ENCODE data around the gene KDM4F.

KDM4F gene

DNA sequence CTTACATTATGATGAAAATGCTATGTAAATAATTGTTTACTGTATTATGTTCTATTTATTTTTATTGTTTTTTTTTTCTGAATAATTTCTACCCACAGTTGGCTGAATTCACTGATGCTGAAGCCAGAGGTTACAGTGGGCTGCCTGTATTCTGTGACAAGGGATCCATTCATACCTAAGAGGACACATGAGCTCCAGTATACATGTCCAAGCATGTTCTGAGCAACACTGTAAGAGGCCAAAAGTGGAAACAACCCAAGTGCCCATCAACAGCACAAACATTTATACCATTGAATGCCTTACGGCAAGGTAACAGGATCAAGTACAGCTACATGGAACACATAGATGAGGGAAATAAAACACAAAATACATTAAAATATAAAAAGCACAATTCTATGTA is 16.1 kb downstream of the KDM4F start:
- DNase-seq (ENCODE audit: low read depth): no peak

GRCh38 chr11:95066716-95067038 is 17.5 kb downstream of the KDM4F start, which contains the start of gene SRSF8:
TSS of gene SRSF8 (plus strand) at chr11:95066919. CDS start at chr11:95067227, 308 bp downstream.
- no peak for DNase-seq (ENCODE audit: low read depth)

GRCh38 chr11:95067039-95067840 is 18.0 kb downstream of the KDM4F start:
- DNase-seq (ENCODE audit: low read depth): peak; percentile 35

GRCh38 chr11:95067841-95068219 is 18.6 kb downstream of the KDM4F start:
- DNase-seq (ENCODE audit: low read depth): peak; percentile 15

DNA sequence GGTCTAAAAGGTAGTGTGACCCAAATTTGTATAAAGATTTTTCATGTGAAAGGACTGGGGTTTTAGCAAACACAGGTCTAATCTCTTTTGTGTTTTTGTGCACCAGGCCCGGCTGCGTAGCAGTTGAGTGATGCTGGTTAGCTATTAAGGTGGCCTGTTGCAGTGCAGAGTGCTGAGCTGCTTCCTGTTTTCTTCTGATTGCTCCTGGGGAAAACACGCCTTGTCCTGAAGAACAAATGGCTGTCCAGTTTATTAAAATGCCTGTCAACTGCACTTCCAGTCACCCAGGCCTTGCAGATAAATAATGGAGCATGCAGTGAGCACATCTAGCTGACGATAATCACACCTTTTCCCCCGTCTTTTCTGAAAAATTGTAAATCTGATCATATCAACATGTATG is 19.3 kb downstream of the KDM4F start:
- DNase-seq (ENCODE audit: low read depth): peak; percentile 35

- no peak for DNase-seq (ENCODE audit: low read depth)
These were observed 21.2 kb downstream of the KDM4F start for GRCh38 chr11:95070471-95070870.

DNA sequence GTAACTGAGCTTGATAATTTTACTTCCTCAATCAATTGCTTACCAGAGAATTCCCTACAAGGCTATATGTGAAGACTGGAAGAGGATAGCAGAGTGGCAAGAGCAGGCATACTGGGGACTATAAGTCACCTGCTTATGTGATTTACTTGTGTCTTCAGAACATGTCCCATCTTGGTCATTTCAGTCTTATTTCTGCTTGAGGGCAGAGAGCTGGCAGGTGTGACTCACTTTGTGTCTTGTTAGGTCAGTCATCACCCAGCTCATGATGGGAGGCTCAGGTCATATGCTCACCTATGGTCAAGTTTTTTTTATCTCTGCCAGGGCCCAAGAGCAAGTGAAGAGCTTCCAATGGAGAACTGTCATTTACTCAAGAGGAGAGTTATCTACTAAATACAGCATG is 23.7 kb downstream of the KDM4F start:
- DNase-seq (ENCODE audit: low read depth): no peak

DNA sequence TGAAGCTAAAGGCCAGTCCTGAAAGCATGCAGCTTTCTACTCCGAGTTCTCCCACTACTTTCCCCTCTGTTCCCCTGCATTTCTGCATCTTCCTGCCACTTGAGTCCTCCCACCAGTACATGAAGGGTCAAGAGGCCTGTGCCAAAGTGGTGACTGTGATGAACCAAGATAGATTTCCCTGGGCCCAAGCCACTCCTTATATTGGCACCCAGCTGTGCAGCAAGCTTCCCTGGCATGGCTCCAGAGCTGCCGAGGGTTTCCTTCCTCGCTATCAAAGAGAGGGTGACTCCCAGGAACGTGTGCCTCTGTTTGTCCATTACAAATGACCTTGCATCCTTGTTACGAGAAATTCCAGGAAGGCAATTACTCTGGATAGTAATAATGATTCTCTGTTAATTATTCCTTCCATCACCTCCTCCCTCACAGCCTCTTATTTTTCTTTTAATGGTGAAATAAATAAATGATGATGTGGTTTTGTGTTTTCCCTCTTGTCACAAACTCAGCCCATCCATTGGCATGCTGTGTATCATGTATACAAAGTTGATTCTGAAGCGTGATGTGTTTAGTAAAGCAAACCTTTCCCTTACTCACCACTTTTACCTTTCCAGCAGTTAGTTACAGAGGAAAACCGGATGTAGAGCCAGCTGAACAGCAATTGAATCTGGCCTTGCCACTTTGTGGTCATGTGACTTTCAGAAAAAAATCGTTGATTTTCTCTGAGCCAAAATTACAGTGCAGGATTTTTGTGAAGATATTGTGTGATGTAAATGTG is 25.8 kb downstream of the KDM4F start:
- no peak for DNase-seq (ENCODE audit: low read depth)

GRCh38 chr11:95076416-95076815 is 27.2 kb downstream of the KDM4F start:
- no peak for DNase-seq (ENCODE audit: low read depth)

- DNase-seq (ENCODE audit: low read depth): no peak
These were observed 27.8 kb downstream of the KDM4F start for GRCh38 chr11:95076981-95077380.

DNA sequence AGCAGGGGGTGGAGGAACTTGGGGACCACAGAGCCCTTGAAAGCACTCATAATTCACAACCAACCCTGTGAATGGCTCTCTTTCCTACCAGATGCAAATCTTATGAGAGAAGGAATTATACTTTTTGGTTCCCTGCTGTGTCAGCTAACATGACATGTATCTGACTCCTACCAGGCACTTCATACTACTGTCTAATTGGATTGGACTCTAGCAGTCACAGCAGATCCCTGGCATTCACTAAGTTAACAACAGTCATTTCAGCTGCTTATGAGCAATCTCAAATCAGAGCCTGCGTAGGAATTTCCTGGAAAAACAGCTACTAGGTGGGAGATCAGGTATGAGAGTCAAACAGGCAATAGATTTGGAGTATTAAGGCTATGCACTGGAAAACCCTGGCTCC is 29.3 kb downstream of the KDM4F start:
- DNase-seq (ENCODE audit: low read depth): no peak

DNA sequence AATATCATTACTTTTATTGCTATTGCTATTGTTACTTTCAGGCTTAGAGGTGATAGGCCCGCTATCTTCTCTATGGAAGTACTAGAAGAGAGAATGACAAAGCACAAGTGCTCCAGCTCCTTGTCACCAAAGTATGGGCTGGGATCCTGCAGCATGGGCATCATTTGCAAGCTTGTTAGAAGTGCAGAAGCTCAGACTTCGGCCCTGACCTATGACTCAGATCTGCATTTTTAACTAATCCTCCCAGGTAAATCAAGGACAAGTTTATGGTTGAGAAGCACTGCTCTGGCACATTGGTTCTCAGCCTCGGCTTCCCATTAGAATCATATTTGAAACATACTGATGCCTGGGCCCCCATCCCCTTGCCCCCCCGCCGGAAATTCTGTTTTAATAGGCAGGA is 31.8 kb downstream of the KDM4F start:
- DNase-seq (ENCODE audit: low read depth): no peak

- DNase-seq (ENCODE audit: low read depth): no peak
These were observed 32.2 kb downstream of the KDM4F start for GRCh38 chr11:95081412-95081811.

DNA sequence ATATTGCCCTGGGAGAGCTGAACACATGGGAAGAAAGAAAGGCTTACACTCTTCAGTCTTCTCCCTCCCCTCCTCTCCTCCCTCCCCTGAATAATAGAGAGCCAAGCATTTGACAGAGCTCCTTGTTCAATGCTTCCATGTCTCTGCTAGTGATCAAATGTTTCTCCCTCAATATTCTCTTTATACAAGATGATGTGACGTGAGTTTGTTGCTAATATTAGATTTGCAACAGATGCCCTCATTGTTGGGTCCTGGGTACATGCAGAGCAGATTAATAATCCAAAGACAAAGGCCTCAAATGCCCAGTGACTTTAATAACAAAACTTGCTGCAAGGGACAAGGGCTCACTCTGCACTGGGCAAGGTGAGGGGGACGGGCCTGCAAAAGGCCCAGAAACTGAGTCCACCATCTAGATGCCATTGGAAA is 33.4 kb downstream of the KDM4F start:
- DNase-seq (ENCODE audit: low read depth): no peak

DNA sequence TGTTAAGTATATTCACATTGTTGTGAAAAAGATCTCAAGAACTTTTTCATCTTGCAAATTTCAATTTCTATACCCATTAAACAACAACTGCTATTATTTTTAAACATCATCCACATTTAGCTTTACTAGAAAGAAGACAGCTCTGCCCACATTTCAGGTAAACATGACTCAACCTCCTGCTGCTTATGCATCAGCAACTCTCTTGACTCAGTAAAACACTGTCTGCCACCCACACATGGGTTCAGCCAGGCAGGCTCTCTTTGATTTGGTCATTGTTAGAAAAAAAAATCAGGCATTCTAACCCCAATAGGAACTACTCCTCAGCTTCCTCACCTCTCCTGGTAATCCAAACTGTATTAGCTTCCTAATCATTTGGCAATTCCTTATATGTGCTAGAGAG is 35.3 kb downstream of the KDM4F start:
- no peak for DNase-seq (ENCODE audit: low read depth)

- DNase-seq (ENCODE audit: low read depth): no peak
These were observed 36.0 kb downstream of the KDM4F start for GRCh38 chr11:95085117-95085816.

DNA sequence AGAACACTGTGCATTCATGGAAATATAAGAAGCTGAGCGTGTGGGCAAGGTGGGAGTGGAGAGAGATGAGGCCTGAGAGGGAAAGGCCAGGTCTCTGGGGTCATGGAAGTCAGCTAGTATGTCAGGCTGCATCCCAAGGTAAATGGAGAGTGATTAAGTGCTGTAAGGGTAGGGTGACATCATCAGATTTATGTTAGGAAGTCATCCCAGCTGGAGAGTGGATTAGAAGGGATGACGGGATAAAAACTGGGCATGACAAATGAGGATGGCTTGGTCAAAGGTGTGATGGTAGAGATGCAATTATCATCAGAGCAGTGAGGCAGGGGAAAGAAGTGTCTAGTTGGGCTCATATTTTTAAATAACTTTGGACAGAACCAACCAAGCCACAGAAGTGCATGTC is 36.9 kb downstream of the KDM4F start:
- no peak for DNase-seq (ENCODE audit: low read depth)

DNA sequence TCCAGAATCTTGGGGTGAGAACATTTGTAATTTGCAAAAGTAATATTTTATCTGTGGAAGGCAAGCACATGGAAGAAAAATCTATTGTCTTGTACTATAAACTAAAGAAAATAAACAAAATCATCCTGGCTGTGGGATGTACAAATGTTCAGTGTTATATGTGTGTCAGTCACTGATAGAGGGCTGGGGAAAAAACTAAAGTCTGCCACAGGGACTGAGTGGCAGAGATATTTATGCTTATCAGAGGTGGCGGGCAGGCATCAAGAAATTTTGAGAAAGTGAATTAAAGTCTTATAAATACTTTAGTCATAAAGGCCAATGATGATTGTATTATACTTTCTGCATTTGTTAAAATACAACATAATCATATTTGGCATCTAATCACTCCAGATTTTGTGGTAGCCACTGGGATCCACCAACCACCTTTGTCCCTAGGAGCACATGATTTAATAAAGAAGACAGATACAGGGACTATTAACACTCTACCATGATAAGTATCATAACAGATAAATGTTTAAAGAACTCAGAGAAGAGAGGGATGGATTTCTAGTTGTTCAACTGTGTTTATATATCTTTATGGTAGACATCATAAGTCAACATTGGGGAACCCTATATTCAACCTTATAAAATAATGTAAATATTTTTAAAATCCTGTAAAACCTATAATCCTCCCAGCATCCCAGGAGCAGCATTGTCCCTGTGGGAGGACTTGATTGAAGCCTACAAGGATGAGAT is 37.8 kb downstream of the KDM4F start:
- DNase-seq (ENCODE audit: low read depth): no peak

DNA sequence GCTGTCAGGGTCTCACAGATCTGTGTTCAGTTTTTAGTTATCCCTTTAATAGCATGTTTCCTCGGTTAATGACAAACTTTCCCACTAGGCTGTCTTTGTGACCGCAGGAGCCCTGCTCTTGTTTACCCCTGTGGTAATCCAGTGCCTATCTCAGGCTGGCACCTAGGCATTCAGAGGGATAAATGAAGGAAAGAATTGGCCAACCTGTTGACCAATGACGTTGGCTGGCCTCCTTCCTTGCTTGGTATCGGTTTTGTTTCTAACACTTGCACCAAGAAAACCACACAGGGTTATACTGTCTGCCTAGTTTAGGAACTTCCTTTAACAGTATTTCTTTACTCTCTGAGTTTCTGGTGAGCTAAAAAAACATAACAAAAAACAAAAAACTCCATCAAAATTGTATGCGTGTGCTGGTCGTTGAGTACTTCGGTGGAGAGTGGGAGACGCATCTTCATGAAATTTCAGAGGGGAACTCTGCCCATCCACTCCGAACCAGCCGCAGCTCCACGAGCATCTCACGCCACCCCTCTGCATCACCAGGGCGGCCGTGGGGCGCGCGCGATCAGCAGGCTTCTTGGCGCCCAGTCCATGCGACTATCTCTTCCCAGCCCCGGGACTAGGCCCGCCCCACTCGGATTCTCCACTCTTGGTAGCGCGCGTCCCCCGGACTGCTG is 39.9 kb downstream of the KDM4F start:
- no peak for DNase-seq (ENCODE audit: low read depth)

DNA sequence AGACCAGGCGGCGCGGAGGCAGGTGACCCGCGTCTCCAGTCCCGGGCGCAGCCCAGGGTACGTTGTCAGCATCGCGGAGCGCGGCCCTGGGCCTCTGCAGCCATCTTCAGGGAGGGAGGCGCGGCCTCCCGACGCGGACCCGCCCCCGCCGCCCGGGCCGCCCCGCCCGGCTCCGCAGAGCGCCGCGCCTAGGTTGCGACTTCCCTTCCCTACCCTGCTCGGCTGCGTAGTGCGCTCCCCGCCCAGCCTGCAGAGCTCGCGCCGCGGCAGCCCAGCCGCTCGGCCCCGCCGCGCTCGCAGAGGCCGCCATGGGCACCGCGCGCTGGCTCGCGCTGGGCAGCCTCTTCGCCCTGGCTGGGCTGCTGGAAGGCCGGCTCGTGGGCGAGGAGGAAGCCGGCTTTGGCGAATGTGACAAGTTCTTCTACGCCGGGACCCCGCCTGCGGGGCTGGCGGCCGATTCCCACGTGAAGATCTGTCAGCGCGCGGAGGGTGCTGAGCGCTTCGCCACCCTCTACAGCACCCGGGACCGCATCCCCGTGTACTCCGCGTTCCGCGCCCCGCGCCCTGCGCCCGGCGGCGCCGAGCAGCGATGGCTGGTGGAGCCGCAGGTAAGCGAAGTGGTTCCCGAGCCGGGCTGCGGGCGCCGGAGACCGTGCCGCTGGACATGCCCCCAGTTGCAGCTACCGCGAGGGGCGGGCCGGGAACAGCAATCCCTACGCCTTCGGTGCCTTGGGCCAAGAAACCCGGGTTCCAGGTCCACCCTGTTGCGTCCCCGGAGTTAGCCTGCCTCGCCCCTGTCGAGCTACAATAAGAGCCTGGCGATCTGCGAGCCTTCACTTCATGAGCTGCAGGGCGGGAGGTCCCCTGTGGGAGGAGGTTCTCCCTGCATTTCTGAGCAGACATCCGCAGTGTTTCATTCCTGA is 40.7 kb downstream of the KDM4F start, which contains the start of gene ENDOD1:
Gene ENDOD1, plus strand, starts transcription at position 227 of the 923 bp plus-strand sequence. Its CDS starts 82 bp downstream, at position 309.
- peak; percentile 74 for DNase-seq (ENCODE audit: low read depth)

All from stimulated activated CD8-positive, alpha-beta memory T cell treated with anti-CD3 and anti-CD28 coated beads, Interleukin-12 subunit alpha, Interleukin-12 subunit beta, amount 100 ng/mL, for 1 hour (primary cell).